Activated CD4-positive, alpha-beta memory T cell treated with anti-CD3 and anti-CD28 coated beads, Interleukin-2, amount 10 ng/mL, durations not matched to agents 7 days and 5 days (primary cell): ENCODE results near the gene AHDC1. TPM values are rescaled to one million over a fixed set of nuclear protein-coding genes. Genes with fewer than 3 reads are reported as not detected.

Source experiments
- CTCF ChIA-PET: fragments of 350-600 bp; sonication (Branson Sonifier 250); formaldehyde crosslinking; loops from one replicate; lab custom pipeline; 2021; ENCODE audit warnings: antibody characterized with exemption, inconsistent platforms; lab: Charles Lee
- POLR2A ChIA-PET: fragments of 350-600 bp; sonication (Branson Sonifier 250); formaldehyde crosslinking; loops from one replicate; lab custom pipeline; 2021; ENCODE audit warnings: antibody characterized with exemption; lab: Charles Lee
- DNase-seq: peaks from one replicate; pipeline ENCODE4 v3.0.0-alpha.2; 2020
- H3K27ac Mint-ChIP-seq: one replicate; pipeline ENCODE4 v1.8.0; 2021; ENCODE audit warnings: mild to moderate bottlenecking, mixed read lengths
- H3K27me3 Mint-ChIP-seq: one replicate; pipeline ENCODE4 v1.8.0; 2021; ENCODE audit warnings: mixed read lengths
- H3K36me3 Mint-ChIP-seq: one replicate; pipeline ENCODE4 v1.8.0; 2021; ENCODE audit warnings: low read depth, mixed read lengths
- H3K4me1 Mint-ChIP-seq: one replicate; pipeline ENCODE4 v1.8.0; 2021; ENCODE audit warnings: mixed read lengths
- H3K4me3 Mint-ChIP-seq: one replicate; pipeline ENCODE4 v1.8.0; 2021; ENCODE audit warnings: mild to moderate bottlenecking, mixed read lengths
- H3K9me3 Mint-ChIP-seq: one replicate; pipeline ENCODE4 v1.8.0; 2021; ENCODE audit warnings: mixed read lengths
- total RNA-seq, 2 experiments: library from RNA; stranded (reverse); gene quantifications; one replicate each; pipeline ENCODE4 v1.2.3, GENCODE V29; 2021

The AHDC1 gene
- total RNA-seq, 2 experiments from 2014 or later: 16.9 to 18.9 TPM

DNA sequence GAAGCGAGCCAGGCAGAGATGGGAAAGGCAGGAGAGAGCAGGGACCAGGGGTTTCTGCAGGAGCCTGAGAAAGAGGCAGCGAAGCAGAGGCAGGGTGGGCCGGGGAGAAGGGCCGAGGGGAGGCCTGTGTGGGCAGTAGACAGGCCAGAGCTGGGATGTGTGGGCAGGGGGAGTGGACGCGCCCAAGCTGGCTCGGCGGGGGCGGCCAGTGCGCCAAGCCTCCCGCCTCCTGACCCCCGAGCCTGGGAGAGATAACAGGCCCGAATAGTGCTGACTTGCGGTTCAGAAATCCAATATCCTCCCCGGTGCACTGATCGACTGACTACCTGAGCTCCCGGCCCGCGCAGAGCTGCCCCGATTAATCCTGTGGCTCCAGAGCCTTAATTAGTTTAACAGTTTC, 41.9 kb downstream of the AHDC1 start:
- H3K27ac Mint-ChIP-seq: no peak overlapping the region
- DNase-seq: no peak
- no peak overlapping the region for H3K4me3 Mint-ChIP-seq
- ChIA-PET POLR2A (no interaction called here), CTCF (no interaction called here)
- no peaks in the 10 kb centered on the region for H3K9me3 Mint-ChIP-seq
- peaks cover 15% of the 10 kb centered on the region for H3K4me1 Mint-ChIP-seq
- no peaks in the 10 kb centered on the region for H3K36me3 Mint-ChIP-seq
- H3K27me3 Mint-ChIP-seq: no peaks in the 10 kb centered on the region

DNA sequence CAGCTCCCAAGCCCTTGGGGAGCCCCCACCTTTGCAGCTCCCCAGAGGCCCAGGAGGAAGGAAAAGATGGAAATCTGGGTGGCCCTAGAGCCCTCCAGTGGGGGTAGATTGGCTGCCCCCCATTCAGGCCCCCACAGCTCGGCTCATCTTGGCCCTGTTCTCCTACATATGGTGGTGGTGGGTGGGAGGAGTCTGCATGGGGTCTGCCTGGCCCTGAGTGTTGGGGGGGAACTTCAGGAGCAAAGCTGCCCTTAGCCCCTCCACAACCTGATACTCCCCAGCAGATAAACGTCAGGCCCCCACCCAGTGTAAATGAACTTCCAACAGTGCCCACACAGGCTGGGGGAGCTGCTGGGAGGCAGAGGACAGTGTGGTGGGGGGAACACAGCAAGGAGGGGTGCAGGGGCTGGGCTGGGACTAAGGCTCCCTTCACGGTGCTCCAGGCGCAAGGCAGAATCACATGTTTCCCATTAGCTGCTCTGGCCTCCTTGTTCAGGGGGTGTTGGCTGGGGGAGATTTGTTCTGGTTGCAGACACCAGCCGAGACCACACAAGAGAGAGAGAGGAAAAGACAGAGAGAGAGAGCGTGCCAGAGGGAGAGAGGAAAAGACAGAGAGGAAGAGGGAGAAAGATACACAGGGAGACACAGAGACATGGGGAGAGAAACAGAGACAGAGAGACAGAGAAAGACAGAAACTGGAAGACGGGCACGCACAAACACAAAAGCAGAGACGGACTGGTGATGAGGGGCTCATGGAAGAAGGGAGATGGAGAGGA, 42.6 kb downstream of the AHDC1 start:
- CTCF ChIA-PET: no interaction called here
- H3K27ac Mint-ChIP-seq: no peak overlapping the region
- POLR2A ChIA-PET: no interaction called here

DNA sequence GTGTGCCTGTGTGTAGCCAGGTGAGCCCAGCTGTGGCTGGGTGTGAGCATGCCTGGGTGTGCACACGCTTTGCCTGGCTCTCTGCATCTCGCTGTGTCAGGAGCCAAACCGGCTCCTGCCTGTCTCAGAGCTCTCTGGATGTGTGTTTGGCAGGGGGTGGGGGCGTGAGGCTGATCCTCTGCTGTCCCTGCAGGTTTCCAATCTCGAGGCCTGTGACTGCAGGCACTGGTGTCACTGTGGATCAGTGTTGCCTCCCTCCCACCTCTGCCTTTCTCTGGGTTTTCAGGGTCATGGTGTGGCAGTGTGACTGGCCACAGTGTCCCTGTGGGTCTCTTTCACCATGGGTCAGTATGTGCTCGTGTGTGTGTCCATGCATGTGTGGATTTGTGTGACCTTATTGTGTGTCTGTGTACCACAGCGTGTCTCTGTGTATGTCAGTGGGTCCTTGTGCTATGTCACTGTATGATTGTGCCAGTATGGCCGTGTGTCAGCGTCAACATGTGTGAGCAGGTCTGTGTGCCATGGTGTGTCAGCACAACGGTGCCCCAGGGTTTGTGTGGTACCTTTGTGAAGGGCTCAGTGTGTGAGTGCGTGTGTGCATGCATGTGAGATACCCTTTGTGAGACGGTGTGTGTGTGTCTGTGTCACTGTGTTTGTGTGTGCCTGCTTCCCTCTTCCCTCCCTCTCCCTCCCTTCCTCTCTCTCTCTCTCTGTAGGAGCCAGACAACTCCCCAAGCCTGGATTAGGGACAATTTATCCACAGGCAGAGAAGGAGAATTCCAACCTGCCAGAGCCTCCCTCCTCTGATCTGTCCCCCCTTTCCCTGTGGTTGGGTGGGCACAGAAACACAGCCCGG, 43.4 kb downstream of the AHDC1 start:
- peaks cover 27% of the 10 kb centered on the region for H3K4me1 Mint-ChIP-seq
- H3K4me3 Mint-ChIP-seq: no peak overlapping the region
- H3K9me3 Mint-ChIP-seq: no peaks in the 10 kb centered on the region
- no peak overlapping the region for H3K27ac Mint-ChIP-seq
- CTCF ChIA-PET: interaction anchor here (1.1 to 6.1 kb wide), 2 partner anchors 9 to 102 kb away, joined by 3 to 82 read pairs; no protein-coding TSS in a partner anchor
- H3K27me3 Mint-ChIP-seq: no peaks in the 10 kb centered on the region
- no peaks in the 10 kb centered on the region for H3K36me3 Mint-ChIP-seq
- no peak for DNase-seq
- POLR2A ChIA-PET: no interaction called here

More for the DNA sequence above, 42.6 kb downstream of the AHDC1 start:
- peaks cover 21% of the 10 kb centered on the region for H3K4me1 Mint-ChIP-seq
- no peak for DNase-seq
- no peaks in the 10 kb centered on the region for H3K9me3 Mint-ChIP-seq
- H3K36me3 Mint-ChIP-seq: no peaks in the 10 kb centered on the region
- no peaks in the 10 kb centered on the region for H3K27me3 Mint-ChIP-seq
- H3K4me3 Mint-ChIP-seq: no peak overlapping the region

GRCh38 chr1:27559466-27560030, 44.4 kb downstream of the AHDC1 start:
- Mint-ChIP-seq H3K27me3 (no peaks in the 10 kb centered on the region), H3K4me1 (peaks cover 36% of the 10 kb centered on the region), H3K4me3 (no peak overlapping the region), H3K9me3 (no peaks in the 10 kb centered on the region), H3K27ac (no peak overlapping the region), H3K36me3 (no peaks in the 10 kb centered on the region)
- POLR2A ChIA-PET: interaction anchor here (0.6 kb wide), 1 partner anchor 885 kb away, joined by 3 read pairs; no protein-coding TSS in a partner anchor
- CTCF ChIA-PET: interaction anchor here (1.1 to 6.1 kb wide), 2 partner anchors 10 to 103 kb away, joined by 3 to 82 read pairs; no protein-coding TSS in a partner anchor
- DNase-seq: no peak

GRCh38 chr1:27557596-27558340, 46.2 kb downstream of the AHDC1 start:
- ChIA-PET CTCF (interaction anchor here (0.6 to 6.1 kb wide), 21 partner anchors 11 to 832 kb away, joined by 3 to 82 read pairs (median 10); partner anchors contain the start of genes AHDC1, FAM76A and IFI6), POLR2A (interaction anchor here (0.9 to 3.1 kb wide), 9 partner anchors 10 to 114 kb away, joined by 3 to 25 read pairs (median 7); partner anchors contain the start of genes AHDC1 and IFI6)
- H3K4me1 Mint-ChIP-seq: peaks cover 34% of the 10 kb centered on the region
- H3K36me3 Mint-ChIP-seq: no peaks in the 10 kb centered on the region
- H3K27ac Mint-ChIP-seq: peak overlapping the region; percentile 66
- H3K4me3 Mint-ChIP-seq: no peak overlapping the region
- no peak for DNase-seq
- no peaks in the 10 kb centered on the region for H3K27me3 Mint-ChIP-seq
- no peaks in the 10 kb centered on the region for H3K9me3 Mint-ChIP-seq

DNA sequence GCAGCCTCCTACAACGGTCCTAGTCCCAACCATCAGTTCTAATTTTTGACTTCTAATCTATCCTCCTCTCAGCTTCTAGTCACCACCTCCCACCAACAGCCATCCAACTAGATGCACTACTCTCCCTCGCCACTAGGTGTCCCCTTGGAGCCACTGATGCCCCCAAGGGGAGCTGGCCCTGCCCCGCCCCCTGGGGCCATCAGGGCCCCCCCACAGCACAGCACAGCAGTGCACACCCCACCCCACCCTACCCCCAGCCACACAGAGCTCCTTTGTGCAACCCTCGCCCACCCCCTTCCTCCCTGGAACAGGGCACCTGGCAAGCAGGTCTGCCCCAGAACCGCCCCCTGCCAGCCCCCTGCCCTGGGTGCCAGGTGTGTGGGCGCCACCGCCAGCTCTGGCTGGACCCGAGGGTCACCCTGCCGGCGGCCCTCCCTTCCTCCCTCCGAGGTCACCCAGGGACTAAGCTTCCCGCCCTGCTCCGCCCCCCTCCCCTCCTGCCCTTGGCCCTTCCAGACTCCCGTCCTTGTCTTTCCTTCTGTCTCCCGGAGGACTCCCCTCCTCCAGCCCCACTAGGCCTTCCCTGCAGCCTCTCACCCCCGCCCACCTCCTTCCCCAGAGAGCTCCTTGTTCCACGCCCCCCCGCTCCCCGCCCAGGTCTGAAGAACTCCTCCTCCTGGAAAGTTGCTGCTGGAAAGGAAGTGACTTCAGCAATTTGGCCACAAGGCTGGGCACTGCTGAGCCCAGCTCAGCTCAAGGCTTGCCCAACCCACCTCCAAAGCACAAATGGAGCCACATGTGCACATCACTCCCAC, 47.0 kb downstream of the AHDC1 start:
- H3K36me3 Mint-ChIP-seq: no peaks in the 10 kb centered on the region
- no peaks in the 10 kb centered on the region for H3K9me3 Mint-ChIP-seq
- H3K4me1 Mint-ChIP-seq: peaks cover 34% of the 10 kb centered on the region
- ChIA-PET POLR2A (interaction anchor here (0.7 to 3.1 kb wide), 24 partner anchors 11 to 402 kb away, joined by 3 to 25 read pairs (median 4); partner anchors contain the start of genes AHDC1, IFI6, SLC9A1 and WASF2), CTCF (interaction anchor here (0.6 to 6.1 kb wide), 53 partner anchors 8 to 942 kb away, joined by 3 to 82 read pairs (median 4); partner anchors contain the start of genes AHDC1, FAM76A, IFI6 and STX12)
- peak; percentile 79 for DNase-seq
- H3K27ac Mint-ChIP-seq: peak overlapping the region; percentile 82
- H3K27me3 Mint-ChIP-seq: no peaks in the 10 kb centered on the region
- peak overlapping the region; percentile 34 for H3K4me3 Mint-ChIP-seq

DNA sequence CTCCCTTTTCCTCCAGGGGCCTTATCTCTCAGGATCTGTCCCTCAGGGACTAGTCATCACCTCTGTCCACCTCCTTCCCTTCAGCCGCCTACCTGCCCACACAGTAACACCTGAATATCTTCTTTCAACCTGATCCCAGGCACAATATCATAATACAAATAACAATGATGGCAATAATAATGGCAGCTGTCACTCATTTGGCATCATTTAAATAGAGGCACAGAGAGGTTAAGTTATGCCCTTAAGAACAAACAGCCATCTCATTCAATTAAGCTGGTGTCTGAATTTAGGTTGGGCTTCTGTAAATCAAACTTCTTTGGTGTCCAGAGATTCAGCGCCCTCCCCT, 47.5 kb downstream of the AHDC1 start:
- H3K36me3 Mint-ChIP-seq: peaks cover under 1% of the 10 kb centered on the region
- peaks cover 34% of the 10 kb centered on the region for H3K4me1 Mint-ChIP-seq
- ChIA-PET CTCF (interaction anchor here (0.6 to 6.1 kb wide), 49 partner anchors 8 to 943 kb away, joined by 3 to 82 read pairs (median 5); partner anchors contain the start of genes AHDC1, FAM76A, IFI6 and STX12), POLR2A (interaction anchor here (0.7 to 3.1 kb wide), 23 partner anchors 11 to 402 kb away, joined by 3 to 25 read pairs (median 4); partner anchors contain the start of genes AHDC1, IFI6, SLC9A1 and WASF2)
- H3K27me3 Mint-ChIP-seq: no peaks in the 10 kb centered on the region
- no peaks in the 10 kb centered on the region for H3K9me3 Mint-ChIP-seq
- H3K27ac Mint-ChIP-seq: peak overlapping the region; percentile 82
- DNase-seq: no peak
- peak overlapping the region; percentile 34 for H3K4me3 Mint-ChIP-seq

DNA sequence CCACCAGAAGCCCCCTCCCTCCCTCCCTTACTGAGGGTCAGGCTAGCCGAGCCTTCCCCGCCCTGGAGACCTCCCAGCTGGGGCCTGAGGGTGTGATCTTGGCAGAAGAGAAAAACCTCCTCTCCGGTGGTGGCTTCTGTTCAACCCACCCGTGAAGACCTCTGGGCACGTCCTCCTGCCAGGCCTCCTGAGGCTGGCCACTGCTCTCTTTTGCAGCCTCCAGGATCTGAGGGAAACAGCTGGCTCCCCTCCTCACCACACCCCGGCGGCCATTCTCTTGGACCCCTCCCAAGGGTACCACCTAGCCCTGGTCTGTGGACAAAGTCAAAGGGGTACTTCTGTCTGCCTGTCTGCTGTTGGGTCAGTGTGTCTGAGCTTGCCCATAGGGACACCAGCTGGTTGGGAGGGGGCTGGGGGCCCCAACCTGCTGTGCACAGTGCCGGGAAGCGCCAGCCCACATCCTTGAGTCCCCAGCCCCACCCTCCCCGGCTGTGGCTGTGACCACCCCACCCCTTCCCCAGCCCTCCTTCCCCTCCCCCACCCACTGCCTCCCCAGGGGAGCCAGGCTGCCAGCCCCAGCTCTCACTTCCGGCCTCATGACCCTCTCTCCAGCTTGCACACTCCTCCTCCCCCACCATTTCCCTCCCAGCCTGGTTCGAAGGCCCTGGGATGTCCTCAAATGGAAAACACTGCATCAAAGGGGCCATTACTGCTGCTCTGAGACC, 48.1 kb downstream of the AHDC1 start:
- peak overlapping the region; percentile 34 for H3K4me3 Mint-ChIP-seq
- POLR2A ChIA-PET: interaction anchor here (0.7 to 3.1 kb wide), 20 partner anchors 12 to 401 kb away, joined by 3 to 25 read pairs (median 4); partner anchors contain the start of genes AHDC1, SLC9A1 and WASF2
- peak overlapping the region; percentile 82 for H3K27ac Mint-ChIP-seq
- H3K9me3 Mint-ChIP-seq: no peaks in the 10 kb centered on the region
- H3K27me3 Mint-ChIP-seq: no peaks in the 10 kb centered on the region
- DNase-seq: peak; percentile 63
- H3K4me1 Mint-ChIP-seq: peaks cover 34% of the 10 kb centered on the region
- H3K36me3 Mint-ChIP-seq: peaks cover 2% of the 10 kb centered on the region
- CTCF ChIA-PET: interaction anchor here (0.6 to 6.1 kb wide), 47 partner anchors 7 to 535 kb away, joined by 3 to 82 read pairs (median 5); partner anchors contain the start of genes AHDC1, FAM76A, IFI6 and STX12

GRCh38 chr1:27554759-27555699, 48.9 kb downstream of the AHDC1 start:
- Mint-ChIP-seq H3K27me3 (no peaks in the 10 kb centered on the region), H3K9me3 (no peaks in the 10 kb centered on the region), H3K27ac (peak overlapping the region; percentile 56), H3K36me3 (peaks cover 2% of the 10 kb centered on the region), H3K4me3 (no peak overlapping the region), H3K4me1 (peaks cover 34% of the 10 kb centered on the region)
- CTCF ChIA-PET: interaction anchor here (0.9 to 6.1 kb wide), 9 partner anchors 10 to 254 kb away, joined by 3 to 82 read pairs (median 17); partner anchors contain the start of gene AHDC1
- no peak for DNase-seq
- POLR2A ChIA-PET: interaction anchor here (1.4 to 3.1 kb wide), 5 partner anchors 12 to 157 kb away, joined by 3 to 25 read pairs (median 5); partner anchors contain the start of genes AHDC1 and WASF2
